HTR-8/SVneo (cell line): ENCODE data around the gene PHPT1.

Source experiments
- DNase-seq: peaks from one replicate; pipeline ENCODE4 v3.0.0; 2011; ENCODE audit warnings: low spot score, mixed read lengths; ENCODE audit not compliant: insufficient read length
- FAIRE-seq: peaks from 2 replicates; lab custom pipeline; 2011; peaks lifted over from hg19 to GRCh38; lab: Jason Lieb, UNC

Gene PHPT1

DNA sequence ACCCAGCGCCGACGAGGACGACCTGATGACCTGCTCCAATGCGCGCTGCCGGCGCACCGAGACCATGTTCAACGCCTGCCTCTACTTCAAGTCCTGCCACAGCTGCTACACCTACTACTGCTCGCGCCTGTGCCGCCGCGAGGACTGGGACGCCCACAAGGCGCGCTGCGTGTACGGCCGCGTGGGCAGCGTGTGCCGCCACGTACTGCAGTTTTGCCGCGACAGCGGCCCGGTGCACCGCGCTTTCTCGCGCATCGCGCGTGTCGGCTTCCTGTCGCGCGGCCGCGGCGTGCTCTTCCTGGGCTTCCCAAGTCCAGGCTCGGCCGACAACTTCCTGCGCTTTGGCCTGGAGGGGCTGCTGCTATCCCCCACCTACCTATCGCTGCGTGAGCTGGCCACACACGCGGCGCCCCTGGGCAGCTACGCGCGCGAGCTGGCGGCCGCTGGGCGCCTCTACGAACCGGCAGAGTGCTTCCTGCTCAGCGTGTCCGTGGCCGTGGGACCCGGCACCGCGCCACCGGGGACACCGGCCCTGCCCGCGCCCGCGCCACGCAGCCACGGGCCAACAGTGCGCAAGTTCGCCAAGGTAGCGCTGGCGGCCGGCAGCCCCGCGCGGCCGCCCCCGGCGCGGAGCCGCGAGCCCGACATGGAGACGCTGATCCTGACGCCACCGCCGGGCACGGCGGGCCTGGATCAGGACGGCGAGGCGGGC lies 2.7 kb upstream of the PHPT1 start:
- no peak for FAIRE-seq
- DNase-seq, result no peak

DNA sequence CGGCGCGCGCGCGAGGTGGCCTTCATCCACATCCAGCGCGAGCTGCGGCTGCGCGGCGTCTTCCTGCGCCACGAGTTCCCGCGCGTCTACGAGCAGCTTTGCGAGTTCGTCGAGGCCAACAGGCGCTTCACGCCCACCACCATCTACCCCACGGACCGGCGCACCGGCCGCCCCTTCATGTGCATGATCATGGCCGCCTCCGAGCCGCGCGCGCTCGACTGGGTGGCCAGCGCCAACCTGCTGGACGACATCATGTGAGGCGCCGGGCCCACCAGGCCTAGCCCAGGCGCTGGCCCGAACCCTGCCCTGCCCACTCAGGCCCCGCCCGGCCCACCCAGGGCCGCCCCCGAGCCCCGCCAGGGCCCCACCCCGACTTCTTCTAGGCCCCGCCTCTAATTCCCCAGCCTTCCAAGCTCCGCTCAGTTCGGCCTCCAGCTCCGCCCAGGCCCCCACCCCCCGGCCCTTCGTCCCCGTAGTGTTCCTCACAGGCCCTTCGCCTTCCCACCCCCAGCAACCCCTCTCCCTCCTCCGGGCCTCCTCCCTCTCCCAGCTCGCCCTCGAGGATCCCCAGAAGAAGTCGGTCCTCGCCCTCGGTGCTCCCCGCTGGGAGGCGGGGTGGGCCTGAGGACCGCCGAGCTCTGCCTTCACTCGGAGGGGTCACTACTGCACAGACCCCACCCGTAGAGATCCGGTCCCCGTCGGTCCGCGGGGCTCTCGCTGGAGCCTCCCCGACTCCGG lies 2.0 kb upstream of the PHPT1 start:
- DNase-seq, result peak; percentile 27
- no peak for FAIRE-seq

DNA sequence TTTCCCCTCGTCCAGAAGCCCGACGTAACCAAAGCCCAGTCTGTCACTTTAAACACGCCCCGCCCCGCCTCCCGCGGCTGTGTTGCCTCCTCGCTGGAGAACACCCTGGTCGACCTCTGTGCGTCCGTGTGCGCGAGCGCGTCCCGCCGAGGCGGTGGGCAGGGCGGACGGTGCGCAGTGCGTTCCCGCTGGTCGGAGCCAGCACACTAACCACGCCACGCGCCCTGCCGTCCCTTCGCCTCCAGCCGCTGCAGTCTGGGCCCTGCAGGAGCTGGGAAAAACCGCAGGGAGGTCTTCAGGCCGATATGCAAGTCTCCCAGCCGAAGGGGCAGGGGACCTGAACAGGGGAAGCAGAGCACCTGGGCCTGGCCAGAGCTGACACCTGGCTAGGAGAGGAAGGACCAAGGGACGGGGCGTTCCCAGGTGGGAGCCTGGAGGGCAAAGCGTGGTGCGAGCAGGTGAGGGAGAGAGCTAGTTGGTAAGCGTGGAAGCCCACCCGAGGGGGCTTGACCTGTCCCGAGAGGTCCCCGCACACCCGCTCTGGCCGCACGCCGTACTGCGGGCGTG lies 1.3 kb upstream of the PHPT1 start:
- peak; percentile 64 for DNase-seq
- FAIRE-seq, result peak; percentile 85

DNA sequence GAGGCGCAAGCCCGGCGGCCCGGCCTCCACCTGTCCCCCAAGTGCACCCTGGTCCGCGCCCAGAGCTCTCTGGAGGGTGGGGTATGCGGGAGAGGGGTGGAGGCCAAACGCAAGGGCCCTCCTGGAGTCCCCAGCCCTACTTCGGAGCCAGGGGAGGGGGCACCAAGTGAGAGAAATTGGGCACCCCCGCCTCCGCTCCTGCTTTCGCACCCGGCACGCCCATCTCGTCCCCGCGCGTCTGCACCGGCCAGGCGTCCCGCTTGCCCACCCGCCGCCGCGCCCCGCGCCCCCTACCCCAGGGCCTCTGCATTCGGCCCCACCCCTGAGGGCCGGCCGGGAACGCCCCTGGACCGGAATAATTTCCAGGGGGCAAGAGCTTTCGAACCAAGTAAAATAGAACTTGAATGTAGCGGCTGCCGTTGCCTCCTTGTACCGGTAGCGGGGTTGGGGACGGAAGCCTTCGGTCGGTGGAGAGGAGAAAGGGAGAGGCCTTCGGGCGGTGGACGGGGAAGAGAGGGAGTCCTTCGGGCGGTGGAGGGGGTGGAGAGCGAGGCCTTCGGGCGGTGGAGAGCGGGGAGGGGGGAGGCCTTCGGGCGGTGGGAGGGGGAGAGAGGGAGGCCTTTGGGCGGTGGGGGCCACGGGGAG lies 694 bp upstream of the PHPT1 start:
- FAIRE-seq (no peak), DNase-seq (no peak)

DNA sequence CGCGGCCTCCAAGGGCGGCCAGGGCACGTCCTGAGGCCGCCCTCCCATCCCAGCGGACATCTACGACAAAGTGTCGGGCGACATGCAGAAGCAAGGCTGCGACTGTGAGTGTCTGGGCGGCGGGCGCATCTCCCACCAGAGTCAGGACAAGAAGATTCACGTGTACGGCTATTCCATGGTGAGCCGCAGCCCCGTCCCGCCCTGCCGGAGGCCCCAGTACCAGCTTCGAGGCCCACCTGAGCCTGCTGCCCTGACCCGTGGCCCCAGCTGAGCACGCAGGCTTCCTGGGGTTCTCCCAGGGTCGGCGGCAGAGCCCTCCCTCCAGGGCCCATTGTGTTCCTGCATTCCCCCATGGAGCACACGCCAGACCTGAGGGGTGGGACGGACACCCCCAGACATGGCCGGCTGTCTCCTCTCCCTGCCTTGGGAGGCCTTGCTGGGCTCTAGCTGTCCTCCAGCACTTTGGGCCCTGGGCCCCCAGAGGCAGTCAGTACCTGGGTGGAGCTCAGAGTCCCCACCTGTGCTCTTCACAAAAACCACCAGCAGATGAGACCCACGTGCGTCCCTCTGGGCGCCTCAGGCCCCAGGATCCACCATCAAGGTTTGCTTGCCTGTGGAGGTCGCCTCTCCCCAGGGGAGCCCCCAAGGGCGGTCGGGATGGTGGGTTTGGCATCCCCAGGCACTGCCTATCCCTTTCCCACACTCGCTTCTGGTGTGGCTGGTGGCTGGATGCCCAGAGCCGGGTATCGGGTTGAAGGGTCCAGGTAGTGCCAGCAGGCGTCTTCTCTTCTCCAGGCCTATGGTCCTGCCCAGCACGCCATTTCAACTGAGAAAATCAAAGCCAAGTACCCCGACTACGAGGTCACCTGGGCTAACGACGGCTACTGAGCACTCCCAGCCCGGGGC lies 1.0 kb downstream of the PHPT1 start:
- DNase-seq (no peak), FAIRE-seq (no peak)

DNA sequence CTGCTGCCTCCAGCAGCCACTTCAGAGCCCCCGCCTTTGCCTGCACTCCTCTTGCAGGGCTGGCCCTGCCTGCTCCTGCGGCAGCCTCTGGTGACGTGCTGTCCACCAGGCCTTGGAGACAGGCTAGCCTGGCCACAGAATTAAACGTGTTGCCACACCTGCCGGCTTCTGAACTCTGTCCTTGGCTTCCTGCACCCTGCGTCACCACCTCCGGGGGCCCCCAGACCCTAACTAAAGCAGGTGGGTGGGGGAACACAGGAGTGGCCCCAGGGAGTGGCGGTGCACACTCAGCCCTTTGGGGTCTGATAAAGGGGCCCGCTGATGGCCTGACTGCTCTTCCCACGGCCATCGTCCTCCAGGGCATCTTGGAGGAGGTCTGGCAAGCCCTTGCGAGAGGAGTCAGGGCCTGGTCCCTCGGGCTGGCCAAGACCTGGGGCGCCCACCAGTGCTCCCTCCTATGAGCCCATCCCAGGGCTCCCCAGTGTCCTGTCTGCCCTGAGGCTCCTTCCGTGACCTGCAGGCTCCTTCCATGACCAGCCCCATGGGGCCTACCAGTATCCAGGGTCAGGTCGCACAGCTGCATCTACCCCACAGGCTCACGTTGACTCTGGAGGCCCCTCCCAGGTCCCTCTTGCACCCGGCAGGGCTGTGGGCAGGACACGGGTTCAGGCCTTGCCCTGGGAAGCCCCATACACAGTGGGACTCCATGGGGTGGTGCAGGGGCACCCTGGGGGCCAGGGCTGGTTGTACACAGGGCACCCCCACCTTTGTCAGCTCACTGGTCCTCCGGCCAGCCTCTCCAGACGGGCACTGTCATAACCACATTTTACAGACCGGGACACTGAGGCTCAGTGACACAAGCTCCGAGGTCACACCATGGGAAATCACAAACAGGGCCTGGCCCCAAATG lies 1.9 kb downstream of the PHPT1 start:
- no peak for DNase-seq
- no peak for FAIRE-seq

DNA sequence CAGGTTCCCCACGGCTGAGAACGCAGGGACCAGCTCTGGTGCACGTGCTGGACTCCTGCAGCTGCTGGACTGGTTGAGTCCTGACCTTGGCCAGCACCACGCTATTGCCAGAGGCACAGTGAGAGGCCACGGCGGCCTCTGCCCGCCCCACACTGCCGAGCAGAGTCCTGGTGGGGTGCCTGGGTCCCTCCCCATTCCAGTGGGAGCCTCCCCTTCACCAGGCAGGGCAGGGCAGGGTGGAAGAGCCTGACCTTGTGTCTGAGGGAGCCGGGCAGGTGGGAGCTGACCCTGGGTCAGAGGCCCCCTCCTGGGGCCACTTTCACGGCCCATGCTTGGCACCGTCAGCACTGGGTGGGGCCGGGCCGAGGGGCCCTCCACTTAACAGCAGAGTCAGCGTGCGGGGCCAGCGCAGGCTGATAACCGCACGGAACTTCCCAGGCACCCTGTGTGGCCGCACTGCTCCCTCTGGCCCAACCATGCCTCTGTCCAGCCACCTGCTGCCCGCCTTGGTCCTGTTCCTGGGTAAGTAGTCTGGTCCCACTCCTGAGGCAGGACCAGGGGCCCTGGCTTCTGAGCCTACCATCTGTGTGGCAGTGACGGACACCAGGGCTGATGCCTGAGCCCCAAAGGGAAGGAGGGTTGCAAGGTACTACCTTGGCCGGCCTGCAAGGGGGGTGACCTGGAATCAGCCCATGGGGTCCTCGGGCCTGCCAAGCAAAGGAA lies 2.9 kb downstream of the PHPT1 start, which contains the start of gene MAMDC4:
MAMDC4 (plus strand) TSS at position 406 of the 723 bp plus-strand sequence; CDS start at position 477, 71 bp downstream.
- FAIRE-seq, result no peak

DNA sequence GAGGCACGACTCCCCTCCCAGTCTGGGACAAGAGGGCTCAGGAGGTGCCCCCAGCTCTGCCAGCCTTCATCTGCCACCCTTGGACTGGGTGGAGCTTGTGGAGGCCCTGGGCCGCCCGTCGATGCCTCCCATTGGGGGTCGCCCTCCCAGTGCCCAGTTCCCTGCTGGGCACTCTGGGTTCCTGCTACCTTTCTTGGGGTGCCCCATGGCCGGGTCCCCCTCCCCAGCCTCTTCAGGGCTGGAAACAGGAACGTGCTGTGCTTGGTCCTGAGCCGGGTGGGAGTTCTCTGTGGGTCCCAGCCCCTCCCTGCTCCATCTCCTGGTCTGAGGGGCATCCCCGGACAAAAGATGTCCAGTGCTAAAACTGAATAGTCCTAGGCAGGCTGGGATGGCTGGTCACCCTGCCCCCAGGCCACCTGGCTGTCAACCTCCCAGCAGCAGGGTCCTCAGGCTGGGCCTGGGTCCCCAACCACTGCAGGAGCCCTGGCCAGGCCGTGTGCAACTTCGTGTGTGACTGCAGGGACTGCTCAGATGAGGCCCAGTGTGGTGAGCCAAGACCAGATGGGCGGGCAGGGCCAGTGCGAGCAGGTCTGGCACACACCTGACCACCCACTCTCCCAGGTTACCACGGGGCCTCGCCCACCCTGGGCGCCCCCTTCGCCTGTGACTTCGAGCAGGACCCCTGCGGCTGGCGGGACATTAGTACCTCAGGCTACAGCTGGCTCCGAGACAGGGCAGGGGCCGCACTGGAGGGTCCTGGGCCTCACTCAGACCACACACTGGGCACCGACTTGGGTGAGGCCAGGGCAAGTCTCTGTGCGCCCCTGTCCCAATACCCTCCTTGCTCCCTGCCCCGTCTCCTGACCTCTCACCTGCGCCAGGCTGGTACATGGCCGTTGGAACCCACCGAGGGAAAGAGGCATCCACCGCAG lies 3.7 kb downstream of the PHPT1 start:
- DNase-seq (no peak), FAIRE-seq (no peak)

More for the DNA sequence above, 2.9 kb downstream of the PHPT1 start, which contains the start of gene MAMDC4:
- no peak for DNase-seq

DNA sequence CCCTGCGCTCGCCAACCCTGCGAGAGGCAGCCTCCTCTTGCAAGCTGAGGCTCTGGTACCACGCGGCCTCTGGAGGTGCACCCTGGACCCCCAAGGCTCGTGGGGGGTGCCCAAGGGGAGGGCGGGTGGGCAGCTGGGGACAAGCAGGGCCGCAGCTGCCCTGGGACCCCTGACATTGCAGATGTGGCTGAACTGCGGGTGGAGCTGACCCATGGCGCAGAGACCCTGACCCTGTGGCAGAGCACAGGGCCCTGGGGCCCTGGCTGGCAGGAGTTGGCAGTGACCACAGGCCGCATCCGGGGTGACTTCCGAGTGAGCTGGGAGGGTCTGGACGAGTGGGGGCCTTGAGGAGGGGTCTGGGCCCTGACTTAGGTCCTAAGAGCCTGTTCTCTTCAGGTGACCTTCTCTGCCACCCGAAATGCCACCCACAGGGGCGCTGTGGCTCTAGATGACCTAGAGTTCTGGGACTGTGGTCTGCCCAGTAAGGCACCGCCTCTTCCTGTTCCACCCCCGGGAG lies 4.4 kb downstream of the PHPT1 start:
- DNase-seq (no peak), FAIRE-seq (no peak)

DNA sequence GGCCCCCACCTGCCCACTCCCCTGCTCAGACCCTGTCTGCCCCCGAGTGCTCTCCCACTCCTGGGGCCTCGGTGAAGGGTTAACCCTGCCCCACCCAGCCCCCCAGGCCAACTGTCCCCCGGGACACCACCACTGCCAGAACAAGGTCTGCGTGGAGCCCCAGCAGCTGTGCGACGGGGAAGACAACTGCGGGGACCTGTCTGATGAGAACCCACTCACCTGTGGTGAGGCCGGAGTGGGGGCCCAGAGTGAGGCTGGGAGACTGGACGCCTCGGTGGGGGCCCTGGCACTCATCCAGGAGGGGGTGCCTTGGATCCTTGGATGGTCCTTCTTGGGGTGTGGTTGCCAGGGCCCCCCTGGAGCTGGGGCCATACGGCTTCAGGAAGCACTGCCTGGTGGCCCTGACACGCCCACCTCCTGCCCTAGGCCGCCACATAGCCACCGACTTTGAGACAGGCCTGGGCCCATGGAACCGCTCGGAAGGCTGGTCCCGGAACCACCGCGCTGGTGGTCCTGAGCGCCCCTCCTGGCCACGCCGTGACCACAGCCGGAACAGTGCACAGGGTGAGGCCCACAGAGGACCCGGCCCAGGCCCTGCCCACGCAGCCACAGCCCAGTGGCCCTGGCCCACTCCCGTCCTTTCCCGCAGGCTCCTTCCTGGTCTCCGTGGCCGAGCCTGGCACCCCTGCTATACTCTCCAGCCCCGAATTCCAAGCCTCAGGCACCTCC lies 5.1 kb downstream of the PHPT1 start:
- DNase-seq (no peak), FAIRE-seq (no peak)

DNA sequence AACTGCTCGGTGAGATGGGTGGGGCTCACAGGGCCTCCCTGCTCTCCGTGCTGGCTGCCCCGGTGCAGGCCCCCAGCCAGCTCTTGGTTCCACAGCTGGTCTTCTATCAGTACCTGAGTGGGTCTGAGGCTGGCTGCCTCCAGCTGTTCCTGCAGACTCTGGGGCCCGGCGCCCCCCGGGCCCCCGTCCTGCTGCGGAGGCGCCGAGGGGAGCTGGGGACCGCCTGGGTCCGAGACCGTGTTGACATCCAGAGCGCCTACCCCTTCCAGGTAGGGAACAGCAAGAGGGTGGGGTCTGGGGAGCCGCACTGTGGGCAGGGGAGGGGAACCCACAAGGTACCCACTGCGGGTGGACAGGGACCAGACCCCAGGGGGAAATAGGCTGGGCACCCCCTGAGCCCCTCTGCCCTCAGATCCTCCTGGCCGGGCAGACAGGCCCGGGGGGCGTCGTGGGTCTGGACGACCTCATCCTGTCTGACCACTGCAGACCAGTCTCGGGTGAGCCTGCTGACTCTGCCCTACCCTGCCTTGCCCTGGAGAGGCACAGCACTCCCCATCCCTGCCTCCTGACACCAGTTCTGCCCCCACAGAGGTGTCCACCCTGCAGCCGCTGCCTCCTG lies 5.7 kb downstream of the PHPT1 start:
- DNase-seq, result no peak
- no peak for FAIRE-seq

DNA sequence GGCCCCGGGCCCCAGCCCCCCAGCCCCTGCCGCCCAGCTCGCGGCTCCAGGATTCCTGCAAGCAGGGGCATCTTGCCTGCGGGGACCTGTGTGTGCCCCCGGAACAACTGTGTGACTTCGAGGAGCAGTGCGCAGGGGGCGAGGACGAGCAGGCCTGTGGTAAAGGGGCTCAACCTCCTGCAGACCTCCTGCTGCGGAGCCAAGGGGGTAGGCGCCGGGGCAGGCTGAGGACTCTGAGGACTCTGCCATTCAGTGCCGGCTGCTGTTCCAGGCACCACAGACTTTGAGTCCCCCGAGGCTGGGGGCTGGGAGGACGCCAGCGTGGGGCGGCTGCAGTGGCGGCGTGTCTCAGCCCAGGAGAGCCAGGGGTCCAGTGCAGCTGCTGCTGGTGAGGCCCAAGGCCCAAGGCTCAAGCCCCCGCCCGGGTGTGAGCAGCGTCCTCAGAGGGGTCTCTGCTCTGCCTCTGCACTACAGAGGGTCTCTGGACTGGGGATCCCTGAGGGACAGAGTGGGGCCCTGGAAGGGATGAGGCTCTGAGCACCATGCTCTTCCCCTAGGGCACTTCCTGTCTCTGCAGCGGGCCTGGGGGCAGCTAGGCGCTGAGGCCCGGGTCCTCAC lies 6.4 kb downstream of the PHPT1 start:
- no peak for DNase-seq
- no peak for FAIRE-seq

DNA sequence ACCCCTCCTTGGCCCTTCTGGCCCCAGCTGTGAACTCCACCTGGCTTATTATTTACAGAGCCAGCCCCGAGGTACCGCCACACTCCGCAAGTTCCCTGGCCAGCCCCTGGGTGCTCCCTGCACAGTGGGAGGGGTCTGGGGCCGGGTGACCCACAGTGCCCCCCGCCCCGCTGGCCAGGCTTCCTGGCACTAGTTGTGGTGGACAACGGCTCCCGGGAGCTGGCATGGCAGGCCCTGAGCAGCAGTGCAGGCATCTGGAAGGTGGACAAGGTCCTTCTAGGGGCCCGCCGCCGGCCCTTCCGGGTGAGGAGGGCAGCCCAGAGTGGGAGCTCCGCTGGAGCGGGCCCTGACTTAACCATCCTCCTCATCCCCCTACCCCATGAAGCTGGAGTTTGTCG lies 6.9 kb downstream of the PHPT1 start:
- FAIRE-seq (no peak), DNase-seq (no peak)

DNA sequence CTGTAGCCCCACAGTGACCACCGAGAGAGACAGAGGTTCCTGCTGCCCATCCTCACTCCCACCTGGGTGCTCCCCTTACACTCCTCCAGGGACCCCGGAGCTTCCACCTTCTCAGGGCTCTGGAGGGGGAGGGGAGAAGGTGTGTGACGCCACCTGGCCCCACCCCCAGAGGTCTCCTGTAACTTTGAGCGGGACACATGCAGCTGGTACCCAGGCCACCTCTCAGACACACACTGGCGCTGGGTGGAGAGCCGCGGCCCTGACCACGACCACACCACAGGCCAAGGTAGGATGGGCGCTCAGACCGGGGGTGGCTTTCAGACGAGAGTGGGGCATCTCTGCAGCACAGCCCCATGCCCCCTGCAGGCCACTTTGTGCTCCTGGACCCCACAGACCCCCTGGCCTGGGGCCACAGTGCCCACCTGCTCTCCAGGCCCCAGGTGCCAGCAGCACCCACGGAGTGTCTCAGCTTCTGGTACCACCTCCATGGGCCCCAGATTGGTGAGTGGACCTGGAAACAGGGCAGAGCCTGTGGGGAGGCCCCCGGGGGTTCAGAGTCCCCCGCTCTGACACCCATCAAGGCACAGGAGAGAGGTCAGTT lies 7.4 kb downstream of the PHPT1 start:
- DNase-seq (no peak), FAIRE-seq (no peak)

DNA sequence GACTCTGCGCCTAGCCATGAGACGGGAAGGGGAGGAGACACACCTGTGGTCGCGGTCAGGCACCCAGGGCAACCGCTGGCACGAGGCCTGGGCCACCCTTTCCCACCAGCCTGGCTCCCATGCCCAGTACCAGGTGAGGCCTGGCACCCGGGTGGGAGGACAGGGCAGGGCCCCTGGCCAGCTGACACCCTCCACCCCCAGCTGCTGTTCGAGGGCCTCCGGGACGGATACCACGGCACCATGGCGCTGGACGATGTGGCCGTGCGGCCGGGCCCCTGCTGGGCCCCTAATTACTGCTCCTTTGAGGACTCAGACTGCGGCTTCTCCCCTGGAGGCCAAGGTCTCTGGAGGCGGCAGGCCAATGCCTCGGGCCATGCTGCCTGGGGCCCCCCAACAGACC lies 8.0 kb downstream of the PHPT1 start:
- no peak for FAIRE-seq
- no peak for DNase-seq
